Measurements from ENCODE around the gene ANKZF1. TPM values are rescaled to one million over a fixed set of nuclear protein-coding genes. Genes with fewer than 3 reads are reported as not detected.

Gene ANKZF1
- total and polyA plus RNA-seq, 10 of the 15 experiments (the other 5 are each of a cell fraction or from before 2014, with no cell fraction given), result 3.1 to 104 (median 35.0) TPM

DNA sequence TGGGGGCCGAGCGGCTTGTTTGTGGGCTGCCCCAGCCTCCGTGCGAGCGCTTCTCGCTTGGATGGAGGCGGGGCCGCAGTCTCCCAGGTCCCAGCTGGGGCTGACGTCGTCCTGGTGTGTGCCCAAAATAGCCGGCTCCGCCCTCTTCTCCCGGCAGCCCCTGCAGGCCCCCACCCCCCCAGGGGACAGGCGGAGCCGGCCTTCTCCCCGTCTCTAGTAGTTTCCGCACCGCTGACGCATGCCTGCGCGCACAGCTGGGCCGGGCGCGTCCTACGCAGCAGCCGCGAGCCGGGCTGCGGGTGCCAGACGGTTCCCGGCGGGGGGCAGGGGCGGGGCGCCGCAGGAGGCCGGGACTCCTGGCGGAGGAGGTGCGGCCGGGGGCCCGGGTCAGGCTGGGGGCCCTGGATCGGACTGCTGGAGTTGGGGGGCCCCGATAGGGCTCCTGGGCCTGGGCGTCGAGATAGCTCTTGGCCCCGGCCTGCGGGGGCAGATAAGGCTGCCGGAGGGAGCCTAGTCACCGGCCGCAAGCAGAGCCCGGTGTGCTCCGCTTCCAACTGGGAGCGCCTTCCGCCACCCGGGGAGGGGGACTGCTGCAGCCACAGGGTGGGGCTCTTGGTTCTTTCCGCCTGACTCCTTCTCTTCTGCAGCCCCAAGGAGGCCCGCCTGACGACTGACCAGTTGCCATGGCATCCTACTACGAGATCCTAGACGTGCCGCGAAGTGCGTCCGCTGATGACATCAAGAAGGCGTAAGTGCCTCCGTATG lies 49.7 kb downstream of the ANKZF1 start, which contains the start of gene DNAJB2 (continued):
- TF ChIP-seq RCOR1 (conservative IDR thresholded peaks at IDR 0.05; ENCODE audit: low read depth, low read length), result no peak; the same call in 1 of the 2 replicates
- 0 out of 2 replicates have a peak, but pooled peaks have one; percentile 47 for TF ChIP-seq YY1 (IDR thresholded peaks at IDR 0.05; ENCODE audit: low read depth, low read length)
- TF ChIP-seq ZSCAN29 (IDR thresholded peaks at IDR 0.05), result 0 out of 2 replicates have a peak, but pooled peaks have one; percentile 19
- TF ChIP-seq CHD2 (IDR thresholded peaks at IDR 0.05; ENCODE audit: borderline replicate concordance, low read depth, low read length), result peak; percentile 52; the same call in 1 of the 2 replicates
- TF ChIP-seq, protein P1, sequence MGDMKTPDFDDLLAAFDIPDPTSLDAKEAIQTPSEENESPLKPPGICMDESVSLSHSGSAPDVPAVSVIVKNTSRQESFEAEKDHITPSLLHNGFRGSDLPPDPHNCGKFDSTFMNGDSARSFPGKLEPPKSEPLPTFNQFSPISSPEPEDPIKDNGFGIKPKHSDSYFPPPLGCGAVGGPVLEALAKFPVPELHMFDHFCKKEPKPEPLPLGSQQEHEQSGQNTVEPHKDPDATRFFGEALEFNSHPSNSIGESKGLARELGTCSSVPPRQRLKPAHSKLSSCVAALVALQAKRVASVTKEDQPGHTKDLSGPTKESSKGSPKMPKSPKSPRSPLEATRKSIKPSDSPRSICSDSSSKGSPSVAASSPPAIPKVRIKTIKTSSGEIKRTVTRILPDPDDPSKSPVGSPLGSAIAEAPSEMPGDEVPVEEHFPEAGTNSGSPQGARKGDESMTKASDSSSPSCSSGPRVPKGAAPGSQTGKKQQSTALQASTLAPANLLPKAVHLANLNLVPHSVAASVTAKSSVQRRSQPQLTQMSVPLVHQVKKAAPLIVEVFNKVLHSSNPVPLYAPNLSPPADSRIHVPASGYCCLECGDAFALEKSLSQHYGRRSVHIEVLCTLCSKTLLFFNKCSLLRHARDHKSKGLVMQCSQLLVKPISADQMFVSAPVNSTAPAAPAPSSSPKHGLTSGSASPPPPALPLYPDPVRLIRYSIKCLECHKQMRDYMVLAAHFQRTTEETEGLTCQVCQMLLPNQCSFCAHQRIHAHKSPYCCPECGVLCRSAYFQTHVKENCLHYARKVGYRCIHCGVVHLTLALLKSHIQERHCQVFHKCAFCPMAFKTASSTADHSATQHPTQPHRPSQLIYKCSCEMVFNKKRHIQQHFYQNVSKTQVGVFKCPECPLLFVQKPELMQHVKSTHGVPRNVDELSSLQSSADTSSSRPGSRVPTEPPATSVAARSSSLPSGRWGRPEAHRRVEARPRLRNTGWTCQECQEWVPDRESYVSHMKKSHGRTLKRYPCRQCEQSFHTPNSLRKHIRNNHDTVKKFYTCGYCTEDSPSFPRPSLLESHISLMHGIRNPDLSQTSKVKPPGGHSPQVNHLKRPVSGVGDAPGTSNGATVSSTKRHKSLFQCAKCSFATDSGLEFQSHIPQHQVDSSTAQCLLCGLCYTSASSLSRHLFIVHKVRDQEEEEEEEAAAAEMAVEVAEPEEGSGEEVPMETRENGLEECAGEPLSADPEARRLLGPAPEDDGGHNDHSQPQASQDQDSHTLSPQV (IDR thresholded peaks at IDR 0.05), result no peak; the same call in none of the 2 replicates
- no peak for TF ChIP-seq BCL11A (IDR thresholded peaks at IDR 0.05; ENCODE audit: low read depth, low read length)
- no peak for TF ChIP-seq RAD21 (IDR thresholded peaks at IDR 0.05; ENCODE audit: insufficient read depth, low read depth, low read length)
- TF ChIP-seq NR2C2 (IDR thresholded peaks at IDR 0.05; ENCODE audit: borderline replicate concordance, control insufficient read depth, insufficient read length, low read depth), result no peak
- TF ChIP-seq RAD51 (IDR thresholded peaks at IDR 0.05), result no peak
- peak; percentile 97 for TF ChIP-seq SMARCA5 (IDR thresholded peaks at IDR 0.05)
- peak; percentile 74; the same call in 1 of the 2 replicates for TF ChIP-seq TBL1XR1 (IDR thresholded peaks at IDR 0.05; ENCODE audit: low read depth, low read length)
- no peak for TF ChIP-seq ETV6 (conservative IDR thresholded peaks at IDR 0.05 in 1 of 2, IDR thresholded peaks at IDR 0.05 in 1 of 2; ENCODE audit: borderline replicate concordance in 1 of 2, low read depth in 1 of 2)
- TF ChIP-seq NFYB (IDR thresholded peaks at IDR 0.05; ENCODE audit: insufficient read depth, low read depth, low read length), result no peak
- TF ChIP-seq YBX1 (IDR thresholded peaks at IDR 0.05), result no peak
- TF ChIP-seq, protein P2, sequence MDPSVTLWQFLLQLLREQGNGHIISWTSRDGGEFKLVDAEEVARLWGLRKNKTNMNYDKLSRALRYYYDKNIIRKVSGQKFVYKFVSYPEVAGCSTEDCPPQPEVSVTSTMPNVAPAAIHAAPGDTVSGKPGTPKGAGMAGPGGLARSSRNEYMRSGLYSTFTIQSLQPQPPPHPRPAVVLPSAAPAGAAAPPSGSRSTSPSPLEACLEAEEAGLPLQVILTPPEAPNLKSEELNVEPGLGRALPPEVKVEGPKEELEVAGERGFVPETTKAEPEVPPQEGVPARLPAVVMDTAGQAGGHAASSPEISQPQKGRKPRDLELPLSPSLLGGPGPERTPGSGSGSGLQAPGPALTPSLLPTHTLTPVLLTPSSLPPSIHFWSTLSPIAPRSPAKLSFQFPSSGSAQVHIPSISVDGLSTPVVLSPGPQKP (IDR thresholded peaks at IDR 0.05; ENCODE audit: low read depth, low read length), result 0 out of 2 replicates have a peak, but pooled peaks have one; percentile 37
- TF ChIP-seq PRDM15 (CRISPR knock-in tag; IDR thresholded peaks at IDR 0.05), result no peak
- no peak for TF ChIP-seq ZNF24 (IDR thresholded peaks at IDR 0.05)
- TF ChIP-seq POLR2AphosphoS5 (IDR thresholded peaks at IDR 0.05; ENCODE audit: low read length), result peak; percentile 74; the same call in 1 of the 2 replicates
- TF ChIP-seq MEF2B (IDR thresholded peaks at IDR 0.05; ENCODE audit: partially characterized antibody, poor library complexity, severe bottlenecking), result peak; percentile 97
- no peak for TF ChIP-seq STAT1 (conservative IDR thresholded peaks at IDR 0.05)
- TF ChIP-seq KDM1A (IDR thresholded peaks at IDR 0.05; ENCODE audit: borderline replicate concordance), result no peak
